HG03571 (cell line): ENCODE measurements around the gene JARID2.
A peak's percentile ranks its signal among the peaks of the same experiment; 100 is the strongest.
"Not testable (repeated sequence)": the region's sequence is repeated elsewhere in the genome, so short reads cannot be mapped to it uniquely, and the experiment has no call there.

ENCODE experiments used
- ATAC-seq: cut with Tn5 transposase; IDR thresholded peaks from one replicate; pipeline ENCODE4 v1.9.1; 2021; ENCODE audit not compliant: unreplicated experiment

Gene JARID2

GRCh38 chr6:15411766-15412165 lies 165.9 kb downstream of the JARID2 start:
- no peak for ATAC-seq

- ATAC-seq = no peak
Observed at GRCh38 chr6:15412767-15413166, 166.9 kb downstream of the JARID2 start.

GRCh38 chr6:15413466-15414234 lies 167.8 kb downstream of the JARID2 start:
- ATAC-seq = no peak

- ATAC-seq = no peak
Observed at GRCh38 chr6:15414235-15414612, 168.4 kb downstream of the JARID2 start.

GRCh38 chr6:15415622-15416021 lies 169.8 kb downstream of the JARID2 start:
- not testable (repeated sequence) for ATAC-seq

- ATAC-seq = no peak
Observed at GRCh38 chr6:15416932-15417509, 171.2 kb downstream of the JARID2 start.

GRCh38 chr6:15417811-15418210 lies 171.9 kb downstream of the JARID2 start:
- no peak for ATAC-seq

- no peak for ATAC-seq
Observed at GRCh38 chr6:15419493-15419892, 173.6 kb downstream of the JARID2 start.

- ATAC-seq = peak; percentile 58
Observed at GRCh38 chr6:15420959-15421438, 175.1 kb downstream of the JARID2 start.

GRCh38 chr6:15421945-15422733 lies 176.3 kb downstream of the JARID2 start:
- ATAC-seq = no peak

GRCh38 chr6:15423286-15423993 lies 177.6 kb downstream of the JARID2 start:
- no peak for ATAC-seq

GRCh38 chr6:15425947-15426346 lies 180.1 kb downstream of the JARID2 start:
- no peak for ATAC-seq

GRCh38 chr6:15426395-15426794 lies 180.5 kb downstream of the JARID2 start:
- no peak for ATAC-seq

GRCh38 chr6:15426901-15427300 lies 181.0 kb downstream of the JARID2 start:
- no peak for ATAC-seq

- no peak for ATAC-seq
Observed at GRCh38 chr6:15427331-15428070, 181.6 kb downstream of the JARID2 start.

- ATAC-seq = no peak
Observed at GRCh38 chr6:15429141-15430110, 183.6 kb downstream of the JARID2 start.

- no peak for ATAC-seq
Observed at GRCh38 chr6:15430186-15430585, 184.3 kb downstream of the JARID2 start.

- ATAC-seq = no peak
Observed at GRCh38 chr6:15430931-15431405, 185.1 kb downstream of the JARID2 start.
